ENCODE data around the gene CCR7.
"Not testable (repeated sequence)": the region's sequence is repeated elsewhere in the genome, so short reads cannot be mapped to it uniquely, and the experiment has no call there.

- TF ChIP-seq POLR2A, POLR2AphosphoS5 (IDR thresholded peaks at IDR 0.05): not testable (repeated sequence)
- TF ChIP-seq, protein P1, sequence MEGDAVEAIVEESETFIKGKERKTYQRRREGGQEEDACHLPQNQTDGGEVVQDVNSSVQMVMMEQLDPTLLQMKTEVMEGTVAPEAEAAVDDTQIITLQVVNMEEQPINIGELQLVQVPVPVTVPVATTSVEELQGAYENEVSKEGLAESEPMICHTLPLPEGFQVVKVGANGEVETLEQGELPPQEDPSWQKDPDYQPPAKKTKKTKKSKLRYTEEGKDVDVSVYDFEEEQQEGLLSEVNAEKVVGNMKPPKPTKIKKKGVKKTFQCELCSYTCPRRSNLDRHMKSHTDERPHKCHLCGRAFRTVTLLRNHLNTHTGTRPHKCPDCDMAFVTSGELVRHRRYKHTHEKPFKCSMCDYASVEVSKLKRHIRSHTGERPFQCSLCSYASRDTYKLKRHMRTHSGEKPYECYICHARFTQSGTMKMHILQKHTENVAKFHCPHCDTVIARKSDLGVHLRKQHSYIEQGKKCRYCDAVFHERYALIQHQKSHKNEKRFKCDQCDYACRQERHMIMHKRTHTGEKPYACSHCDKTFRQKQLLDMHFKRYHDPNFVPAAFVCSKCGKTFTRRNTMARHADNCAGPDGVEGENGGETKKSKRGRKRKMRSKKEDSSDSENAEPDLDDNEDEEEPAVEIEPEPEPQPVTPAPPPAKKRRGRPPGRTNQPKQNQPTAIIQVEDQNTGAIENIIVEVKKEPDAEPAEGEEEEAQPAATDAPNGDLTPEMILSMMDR (IDR thresholded peaks at IDR 0.05): not testable (repeated sequence)
Observed at GRCh38 chr17:40546497-40546896, 18.8 kb downstream of the CCR7 start.
